ENCODE measurements around the gene CDKL1.

- TF ChIP-seq SNAI2 (CRISPR knock-in tag; IDR thresholded peaks at IDR 0.05) (no peak), TOX (CRISPR knock-in tag; IDR thresholded peaks at IDR 0.05; ENCODE audit: borderline replicate concordance) (no peak), ESRRG (CRISPR knock-in tag; IDR thresholded peaks at IDR 0.05) (no peak), GLIS3 (CRISPR knock-in tag; IDR thresholded peaks at IDR 0.05) (no peak), ARNTL (CRISPR knock-in tag; IDR thresholded peaks at IDR 0.05; ENCODE audit: borderline replicate concordance, low read depth) (no peak), CSRNP3 (CRISPR knock-in tag; IDR thresholded peaks at IDR 0.05) (no peak), ZFP3 (CRISPR knock-in tag; IDR thresholded peaks at IDR 0.05) (no peak), ZNF565 (CRISPR knock-in tag; conservative IDR thresholded peaks at IDR 0.05; ENCODE audit: low read depth) (no peak), PATZ1 (CRISPR knock-in tag; IDR thresholded peaks at IDR 0.05; ENCODE audit: borderline replicate concordance) (no peak), POU6F1 (CRISPR knock-in tag; IDR thresholded peaks at IDR 0.05; ENCODE audit: borderline replicate concordance, low read depth) (no peak), CREB5 (CRISPR knock-in tag; IDR thresholded peaks at IDR 0.05; ENCODE audit: low read depth) (no peak), ZNF8 (CRISPR knock-in tag; IDR thresholded peaks at IDR 0.05) (no peak), BACH2 (CRISPR knock-in tag; IDR thresholded peaks at IDR 0.05; ENCODE audit: borderline replicate concordance) (no peak), TCF4 (CRISPR knock-in tag; IDR thresholded peaks at IDR 0.05; ENCODE audit: borderline replicate concordance) (no peak)
These were observed 13.0 kb downstream of the CDKL1 start for GRCh38 chr14:50383618-50384225.

Measured in SK-N-SH treated with all-trans-retinoic acid at 6 μM for 48 hours (cell line).